ENCODE data around the gene CERK. TPM values are rescaled to one million over a fixed set of nuclear protein-coding genes. Genes with fewer than 3 reads are reported as not detected.

Gene CERK
- polyA plus RNA-seq, 1 of the 3 experiments (the other 2 are of a cell fraction) = 32.6 TPM

DNA sequence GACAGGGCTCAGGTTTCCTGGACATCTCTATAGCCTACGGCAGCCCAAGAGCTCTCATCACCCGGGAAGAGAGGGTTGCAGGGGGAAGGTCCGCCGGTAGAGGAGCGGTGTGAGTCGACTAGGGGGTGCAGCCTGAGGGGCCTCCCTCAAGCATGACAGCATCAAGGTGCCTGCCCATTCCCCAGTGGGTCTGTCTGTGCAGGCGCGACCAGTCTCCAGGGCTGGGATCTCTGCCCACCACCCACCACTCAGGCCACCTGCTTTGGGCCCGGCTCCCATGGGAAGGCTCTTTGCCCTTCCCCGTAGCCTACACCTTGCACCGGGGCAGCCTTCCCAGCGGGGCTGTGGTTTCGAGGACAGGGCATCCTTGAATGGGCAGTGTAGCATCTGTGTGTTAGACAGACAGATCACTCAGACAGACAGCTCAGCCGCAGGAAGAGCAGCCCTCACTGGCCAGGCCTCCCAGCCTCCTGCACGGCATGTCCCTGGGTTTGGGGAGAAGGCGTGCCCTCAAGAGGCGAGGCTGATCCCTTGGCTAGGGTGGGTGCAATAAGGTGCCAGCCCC lies 29.2 kb downstream of the CERK start:
- CTCF ChIA-PET = interaction anchor here (1.5 kb wide), 1 partner anchor 145 kb away, joined by 6 read pairs; no protein-coding TSS in a partner anchor

More for the DNA sequence above, 29.2 kb downstream of the CERK start:
- Histone ChIP-seq H3K9ac (no peak overlapping the region), H3F3A (replicated peaks; ENCODE audit: insufficient read depth) (peaks cover 3% of the 10 kb centered on the region), H3K4me3 (ENCODE audit: low read depth in 2 of 2, low read length in 1 of 2) (no peak overlapping the region), H3K36me3 (replicated peaks in 1 of 2; ENCODE audit: control insufficient read depth in 1 of 2, insufficient read depth in 2 of 2, low read length in 1 of 2) (peaks cover 54 to 61% of the 10 kb centered on the region in 2 experiments), H3K4me1 (ENCODE audit: control insufficient read depth in 1 of 2, insufficient read depth in 2 of 2, low read depth in 1 of 2, low read length in 1 of 2) (no peaks in the 10 kb centered on the region), H3K4me2 (no peak overlapping the region), H3K9me3 (no peaks in the 10 kb centered on the region), H2AFZ (ENCODE audit: low read depth) (no peak overlapping the region), H3K27ac (ENCODE audit: low read depth in 2 of 2, low read length in 1 of 2) (no peak overlapping the region), H3K27me3 (ENCODE audit: insufficient read depth) (no peaks in the 10 kb centered on the region), H3K9me2 (no peaks in the 10 kb centered on the region), H4K20me1 (ENCODE audit: insufficient read depth) (0 out of 2 replicates have a peak, but pooled peaks cover 4% of the 10 kb centered on the region), H3K79me2 (ENCODE audit: insufficient read depth) (peaks cover 18% of the 10 kb centered on the region)
- no peak for TF ChIP-seq TEAD4 (IDR thresholded peaks at IDR 0.05; ENCODE audit: borderline replicate concordance, insufficient read depth)
- no peak for TF ChIP-seq GABPA (IDR thresholded peaks at IDR 0.05; ENCODE audit: low read depth)
- no peak for TF ChIP-seq ELF1 (IDR thresholded peaks at IDR 0.05)
- TF ChIP-seq NFIC (IDR thresholded peaks at IDR 0.05; ENCODE audit: borderline replicate concordance) = no peak
- TF ChIP-seq RFX5 (IDR thresholded peaks at IDR 0.05; ENCODE audit: low read length) = no peak
- TF ChIP-seq, protein P1, sequence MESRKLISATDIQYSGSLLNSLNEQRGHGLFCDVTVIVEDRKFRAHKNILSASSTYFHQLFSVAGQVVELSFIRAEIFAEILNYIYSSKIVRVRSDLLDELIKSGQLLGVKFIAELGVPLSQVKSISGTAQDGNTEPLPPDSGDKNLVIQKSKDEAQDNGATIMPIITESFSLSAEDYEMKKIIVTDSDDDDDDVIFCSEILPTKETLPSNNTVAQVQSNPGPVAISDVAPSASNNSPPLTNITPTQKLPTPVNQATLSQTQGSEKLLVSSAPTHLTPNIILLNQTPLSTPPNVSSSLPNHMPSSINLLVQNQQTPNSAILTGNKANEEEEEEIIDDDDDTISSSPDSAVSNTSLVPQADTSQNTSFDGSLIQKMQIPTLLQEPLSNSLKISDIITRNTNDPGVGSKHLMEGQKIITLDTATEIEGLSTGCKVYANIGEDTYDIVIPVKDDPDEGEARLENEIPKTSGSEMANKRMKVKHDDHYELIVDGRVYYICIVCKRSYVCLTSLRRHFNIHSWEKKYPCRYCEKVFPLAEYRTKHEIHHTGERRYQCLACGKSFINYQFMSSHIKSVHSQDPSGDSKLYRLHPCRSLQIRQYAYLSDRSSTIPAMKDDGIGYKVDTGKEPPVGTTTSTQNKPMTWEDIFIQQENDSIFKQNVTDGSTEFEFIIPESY (IDR thresholded peaks at IDR 0.05; ENCODE audit: borderline replicate concordance, low read depth) = no peak
- no peak for TF ChIP-seq JUND (IDR thresholded peaks at IDR 0.05)
- no peak for TF ChIP-seq EZH2phosphoT487 (IDR thresholded peaks at IDR 0.05; ENCODE audit: borderline replicate concordance, low read depth)
- TF ChIP-seq MEF2A (IDR thresholded peaks at IDR 0.05; ENCODE audit: borderline replicate concordance, low read depth) = no peak
- TF ChIP-seq, protein P2, sequence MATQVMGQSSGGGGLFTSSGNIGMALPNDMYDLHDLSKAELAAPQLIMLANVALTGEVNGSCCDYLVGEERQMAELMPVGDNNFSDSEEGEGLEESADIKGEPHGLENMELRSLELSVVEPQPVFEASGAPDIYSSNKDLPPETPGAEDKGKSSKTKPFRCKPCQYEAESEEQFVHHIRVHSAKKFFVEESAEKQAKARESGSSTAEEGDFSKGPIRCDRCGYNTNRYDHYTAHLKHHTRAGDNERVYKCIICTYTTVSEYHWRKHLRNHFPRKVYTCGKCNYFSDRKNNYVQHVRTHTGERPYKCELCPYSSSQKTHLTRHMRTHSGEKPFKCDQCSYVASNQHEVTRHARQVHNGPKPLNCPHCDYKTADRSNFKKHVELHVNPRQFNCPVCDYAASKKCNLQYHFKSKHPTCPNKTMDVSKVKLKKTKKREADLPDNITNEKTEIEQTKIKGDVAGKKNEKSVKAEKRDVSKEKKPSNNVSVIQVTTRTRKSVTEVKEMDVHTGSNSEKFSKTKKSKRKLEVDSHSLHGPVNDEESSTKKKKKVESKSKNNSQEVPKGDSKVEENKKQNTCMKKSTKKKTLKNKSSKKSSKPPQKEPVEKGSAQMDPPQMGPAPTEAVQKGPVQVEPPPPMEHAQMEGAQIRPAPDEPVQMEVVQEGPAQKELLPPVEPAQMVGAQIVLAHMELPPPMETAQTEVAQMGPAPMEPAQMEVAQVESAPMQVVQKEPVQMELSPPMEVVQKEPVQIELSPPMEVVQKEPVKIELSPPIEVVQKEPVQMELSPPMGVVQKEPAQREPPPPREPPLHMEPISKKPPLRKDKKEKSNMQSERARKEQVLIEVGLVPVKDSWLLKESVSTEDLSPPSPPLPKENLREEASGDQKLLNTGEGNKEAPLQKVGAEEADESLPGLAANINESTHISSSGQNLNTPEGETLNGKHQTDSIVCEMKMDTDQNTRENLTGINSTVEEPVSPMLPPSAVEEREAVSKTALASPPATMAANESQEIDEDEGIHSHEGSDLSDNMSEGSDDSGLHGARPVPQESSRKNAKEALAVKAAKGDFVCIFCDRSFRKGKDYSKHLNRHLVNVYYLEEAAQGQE (IDR thresholded peaks at IDR 0.05; ENCODE audit: low read depth, low read length) = no peak
- WGBS (ENCODE audit: low lambda C conversion rate) = 94% methylated on average over 10 of the region's 17 CpGs
- POLR2A ChIA-PET = no interaction called here
- DNase-seq = no peak
